ENCODE measurements around the gene STRAP.
A peak's percentile ranks its signal among the peaks of the same experiment; 100 is the strongest.

STRAP gene

GRCh38 chr12:15882118-15882971 is at the start of gene STRAP:
Gene STRAP (plus strand): TSS chr12:15882387. CDS start chr12:15882708, 321 bp downstream.
- Histone ChIP-seq H3K27ac (ENCODE audit: extremely low read depth, low read depth, low read length) (peak within 1 kb of the TSS; percentile 97), H3K9me3 (ENCODE audit: control insufficient read depth, insufficient read depth, low read depth, low read length) (no peaks in the 10 kb centered on the region), H3K36me3 (ENCODE audit: control insufficient read depth in 2 of 2, insufficient read depth in 1 of 2, low read length in 2 of 2) (peaks cover 3 to 33% of the 10 kb centered on the region in 2 experiments; a peak in 2 of 3 replicates), H3K4me3 (ENCODE audit: low read depth, low read length) (peak within 1 kb of the TSS; percentile 83), H3K4me1 (ENCODE audit: control insufficient read depth, insufficient read depth, low read length) (peaks cover 18% of the 10 kb centered on the region)
- CTCF ChIA-PET = interaction anchor here (0.7 kb wide), 1 partner anchor 135 kb away, joined by 3 read pairs; no protein-coding TSS in a partner anchor
- POLR2A ChIA-PET = interaction anchor here (1.0 to 1.7 kb wide), 3 partner anchors 16 to 29 kb away, joined by 4 to 6 read pairs (median 5); partner anchors contain the start of gene DERA
- no peak for TF ChIP-seq ZNF16 (tag by site-specific recombination; IDR thresholded peaks at IDR 0.05; ENCODE audit: low read depth)
- TF ChIP-seq ZNF433 (tag by site-specific recombination; IDR thresholded peaks at IDR 0.05; ENCODE audit: low read depth) = no peak
- no peak for TF ChIP-seq ZNF391 (tag by site-specific recombination; IDR thresholded peaks at IDR 0.05; ENCODE audit: borderline replicate concordance, low read depth)
- no peak for TF ChIP-seq ZIC2 (tag by site-specific recombination; IDR thresholded peaks at IDR 0.05)
- TF ChIP-seq, protein P1, sequence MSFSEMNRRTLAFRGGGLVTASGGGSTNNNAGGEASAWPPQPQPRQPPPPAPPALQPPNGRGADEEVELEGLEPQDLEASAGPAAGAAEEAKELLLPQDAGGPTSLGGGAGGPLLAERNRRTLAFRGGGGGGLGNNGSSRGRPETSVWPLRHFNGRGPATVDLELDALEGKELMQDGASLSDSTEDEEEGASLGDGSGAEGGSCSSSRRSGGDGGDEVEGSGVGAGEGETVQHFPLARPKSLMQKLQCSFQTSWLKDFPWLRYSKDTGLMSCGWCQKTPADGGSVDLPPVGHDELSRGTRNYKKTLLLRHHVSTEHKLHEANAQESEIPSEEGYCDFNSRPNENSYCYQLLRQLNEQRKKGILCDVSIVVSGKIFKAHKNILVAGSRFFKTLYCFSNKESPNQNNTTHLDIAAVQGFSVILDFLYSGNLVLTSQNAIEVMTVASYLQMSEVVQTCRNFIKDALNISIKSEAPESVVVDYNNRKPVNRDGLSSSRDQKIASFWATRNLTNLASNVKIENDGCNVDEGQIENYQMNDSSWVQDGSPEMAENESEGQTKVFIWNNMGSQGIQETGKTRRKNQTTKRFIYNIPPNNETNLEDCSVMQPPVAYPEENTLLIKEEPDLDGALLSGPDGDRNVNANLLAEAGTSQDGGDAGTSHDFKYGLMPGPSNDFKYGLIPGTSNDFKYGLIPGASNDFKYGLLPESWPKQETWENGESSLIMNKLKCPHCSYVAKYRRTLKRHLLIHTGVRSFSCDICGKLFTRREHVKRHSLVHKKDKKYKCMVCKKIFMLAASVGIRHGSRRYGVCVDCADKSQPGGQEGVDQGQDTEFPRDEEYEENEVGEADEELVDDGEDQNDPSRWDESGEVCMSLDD (tag by site-specific recombination; IDR thresholded peaks at IDR 0.05) = no peak
- TF ChIP-seq ZNF10 (tag by site-specific recombination; IDR thresholded peaks at IDR 0.05) = peak; percentile 59
- TF ChIP-seq ZBTB26 (tag by site-specific recombination; optimal IDR thresholded peaks at IDR 0.05) = peak; percentile 61
- TF ChIP-seq ZNF324 (tag by site-specific recombination; IDR thresholded peaks at IDR 0.05) = 0 out of 2 replicates have a peak, but pooled peaks have one; percentile 41
- TF ChIP-seq ZNF423 (tag by site-specific recombination; IDR thresholded peaks at IDR 0.05) = no peak
- no peak for TF ChIP-seq ZNF707 (tag by site-specific recombination; IDR thresholded peaks at IDR 0.05)
- no peak for TF ChIP-seq GLI4 (tag by site-specific recombination; IDR thresholded peaks at IDR 0.05)
- peak; percentile 96 for TF ChIP-seq SCRT2 (tag by site-specific recombination; IDR thresholded peaks at IDR 0.05)
- peak; percentile 44; the same call in 1 of the 2 replicates for TF ChIP-seq ZFP69B (tag by site-specific recombination; IDR thresholded peaks at IDR 0.05)
- TF ChIP-seq ZFP41 (tag by site-specific recombination; IDR thresholded peaks at IDR 0.05; ENCODE audit: borderline replicate concordance) = no peak
- no peak for TF ChIP-seq ZNF555 (tag by site-specific recombination; conservative IDR thresholded peaks at IDR 0.05)
- TF ChIP-seq ZNF354C (tag by site-specific recombination; IDR thresholded peaks at IDR 0.05; ENCODE audit: borderline replicate concordance, low read depth) = no peak
- TF ChIP-seq PRDM1 (tag by site-specific recombination; IDR thresholded peaks at IDR 0.05) = peak; percentile 89
- 0 out of 2 replicates have a peak, but pooled peaks have one; percentile 51 for TF ChIP-seq KLF7 (tag by site-specific recombination; IDR thresholded peaks at IDR 0.05; ENCODE audit: borderline replicate concordance)
- no peak for TF ChIP-seq OVOL3 (tag by site-specific recombination; IDR thresholded peaks at IDR 0.05)
- no peak for TF ChIP-seq GLI2 (tag by site-specific recombination; IDR thresholded peaks at IDR 0.05; ENCODE audit: borderline replicate concordance, low read depth)
- TF ChIP-seq ZBTB8A (tag by site-specific recombination; IDR thresholded peaks at IDR 0.05) = peak; percentile 14; the same call in 1 of the 2 replicates
- no peak for TF ChIP-seq ZNF514 (tag by site-specific recombination; IDR thresholded peaks at IDR 0.05)
- 0 out of 2 replicates have a peak, but pooled peaks have one; percentile 63 for TF ChIP-seq ZNF24 (tag by site-specific recombination; IDR thresholded peaks at IDR 0.05)
- TF ChIP-seq ZNF830 (tag by site-specific recombination; IDR thresholded peaks at IDR 0.05; ENCODE audit: low read depth) = no peak
- no peak for TF ChIP-seq BCL6B (tag by site-specific recombination; IDR thresholded peaks at IDR 0.05)
- no peak for TF ChIP-seq ZNF169 (tag by site-specific recombination; IDR thresholded peaks at IDR 0.05)
- TF ChIP-seq ZNF350 (tag by site-specific recombination; IDR thresholded peaks at IDR 0.05) = no peak
- TF ChIP-seq ZNF248 (tag by site-specific recombination; IDR thresholded peaks at IDR 0.05) = no peak
- TF ChIP-seq ZXDB (tag by site-specific recombination; IDR thresholded peaks at IDR 0.05) = peak; percentile 69
- TF ChIP-seq, protein P2, sequence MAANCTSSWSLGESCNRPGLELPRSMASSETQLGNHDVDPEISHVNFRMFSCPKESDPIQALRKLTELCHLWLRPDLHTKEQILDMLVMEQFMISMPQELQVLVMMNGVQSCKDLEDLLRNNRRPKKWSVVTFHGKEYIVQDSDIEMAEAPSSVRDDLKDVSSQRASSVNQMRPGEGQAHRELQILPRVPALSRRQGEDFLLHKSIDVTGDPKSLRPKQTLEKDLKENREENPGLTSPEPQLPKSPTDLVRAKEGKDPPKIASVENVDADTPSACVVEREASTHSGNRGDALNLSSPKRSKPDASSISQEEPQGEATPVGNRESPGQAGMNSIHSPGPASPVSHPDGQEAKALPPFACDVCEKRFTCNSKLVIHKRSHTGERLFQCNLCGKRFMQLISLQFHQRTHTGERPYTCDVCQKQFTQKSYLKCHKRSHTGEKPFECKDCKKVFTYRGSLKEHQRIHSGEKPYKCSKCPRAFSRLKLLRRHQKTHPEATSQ (tag by site-specific recombination; IDR thresholded peaks at IDR 0.05) = peak; percentile 52; the same call in 1 of the 2 replicates
- TF ChIP-seq ZNF747 (tag by site-specific recombination; IDR thresholded peaks at IDR 0.05) = no peak
